Measurements from ENCODE around the gene FOXN4.
"Not testable (repeated sequence)": the region's sequence is repeated elsewhere in the genome, so short reads cannot be mapped to it uniquely, and the experiment has no call there.

Gene FOXN4

GRCh38 chr12:109330282-109331230 is 21.5 kb upstream of the FOXN4 start:
- no peak for TF ChIP-seq CTCF (IDR thresholded peaks at IDR 0.05; ENCODE audit: low read depth, low read length, missing control alignments)
- no peak overlapping the region for H3K4me3 ChIP-seq (replicated peaks; ENCODE audit: low read depth, low read length)
- no peak for DNase-seq (ENCODE audit: extremely low read depth, low read depth)

- DNase-seq (ENCODE audit: extremely low read depth, low read depth), result no peak
- no peak for TF ChIP-seq CTCF (IDR thresholded peaks at IDR 0.05; ENCODE audit: low read depth, low read length, missing control alignments)
- no peak overlapping the region for H3K4me3 ChIP-seq (replicated peaks; ENCODE audit: low read depth, low read length)
Measured at GRCh38 chr12:109329686-109330085, 20.6 kb upstream of the FOXN4 start.

GRCh38 chr12:109329003-109329402 is 19.9 kb upstream of the FOXN4 start:
- DNase-seq (ENCODE audit: extremely low read depth, low read depth), result no peak
- no peak for TF ChIP-seq CTCF (IDR thresholded peaks at IDR 0.05; ENCODE audit: low read depth, low read length, missing control alignments)
- no peak overlapping the region for H3K4me3 ChIP-seq (replicated peaks; ENCODE audit: low read depth, low read length)

- not testable (repeated sequence) for H3K4me3 ChIP-seq (replicated peaks; ENCODE audit: low read depth, low read length); DNase-seq (ENCODE audit: extremely low read depth, low read depth)
Measured at GRCh38 chr12:109321294-109321693, 12.2 kb upstream of the FOXN4 start.

GRCh38 chr12:109310247-109311125 is 1.4 kb upstream of the FOXN4 start:
- TF ChIP-seq CTCF (IDR thresholded peaks at IDR 0.05; ENCODE audit: low read depth, low read length, missing control alignments), result no peak
- DNase-seq (ENCODE audit: extremely low read depth, low read depth), result no peak
- H3K4me3 ChIP-seq (replicated peaks; ENCODE audit: low read depth, low read length), result no peak overlapping the region

GRCh38 chr12:109309381-109310246 is 530 bp upstream of the FOXN4 start:
- DNase-seq (ENCODE audit: extremely low read depth, low read depth), result no peak
- no peak for TF ChIP-seq CTCF (IDR thresholded peaks at IDR 0.05; ENCODE audit: low read depth, low read length, missing control alignments)
- H3K4me3 ChIP-seq (replicated peaks; ENCODE audit: low read depth, low read length), result no peak overlapping the region

Measured in HFF-Myc (cell line).